Cardiac muscle cell (in vitro differentiated cells and primary cell): ENCODE data around the gene ELOA. TPM values are rescaled to one million over a fixed set of nuclear protein-coding genes. Genes with fewer than 3 reads are reported as not detected.

Experiments used
- DNase-seq, 2 donors: peaks; one replicate each; pipeline versions ENCODE4 v3.0.0 to v3.0.0-alpha.2; 2010 to 2017; ENCODE audit warnings: low read depth in 1 of 2, low spot score in 1 of 2
- H3K27ac ChIP-seq: fragments of 200-600 bp; sonication (generic); 2 replicates; pipeline ENCODE4 v1.5.1; 2016
- H3K27me3 ChIP-seq: fragments of 200-600 bp; sonication (generic); 2 replicates; pipeline ENCODE4 v1.6.0; 2016; ENCODE audit warnings: control low read depth
- H3K36me3 ChIP-seq: fragments of 200-600 bp; sonication (generic); 2 replicates; pipeline ENCODE4 v1.5.1; 2016; ENCODE audit warnings: control low read depth
- H3K4me1 ChIP-seq: fragments of 200-600 bp; sonication (generic); 2 replicates; pipeline ENCODE4 v1.8.1; 2017; ENCODE audit warnings: low read depth, mild to moderate bottlenecking, mixed run types
- H3K4me3 ChIP-seq: fragments of 200-600 bp; sonication (generic); 2 replicates; pipeline ENCODE4 v1.5.1; 2016; ENCODE audit warnings: mild to moderate bottlenecking
- H3K9me3 ChIP-seq: fragments of 200-600 bp; sonication (generic); 2 replicates; pipeline ENCODE4 v1.5.1; 2017; ENCODE audit warnings: low read depth, mild to moderate bottlenecking, control low read depth
- polyA plus RNA-seq: library from polyadenylated mRNA; unstranded; fragments of >200 nt; fragmentation: Nextera tagmentation; extraction: Ambion mirVana; gene quantifications from 2 replicates; pipeline ENCODE4 v1.2.1, GENCODE V29; 2016
- total RNA-seq: library from RNA; depleted of rRNA; stranded (reverse); fragments of >200 nt; gene quantifications from 2 replicates; pipeline ENCODE4 v1.2.3, GENCODE V29; 2016
- TF ChIP-seq, protein P1 (sequence below): IDR thresholded peaks from 2 replicates; pipeline ENCODE4 v1.5.1; 2012; ENCODE audit warnings: low read depth, mild to moderate bottlenecking, low read length

The ELOA gene
- total and polyA plus RNA-seq, 2 experiments from 2014 or later: 34.8 to 42.1 TPM

GRCh38 chr1:23768733-23769132 is 25.5 kb downstream of the ELOA start:
- peak in 1 of 2 donors; percentile 71 for DNase-seq
- Histone ChIP-seq H3K4me3 (no peak overlapping the region), H3K36me3 (peaks cover 4% of the 10 kb centered on the region), H3K27me3 (no peaks in the 10 kb centered on the region), H3K9me3 (no peaks in the 10 kb centered on the region), H3K4me1 (peaks cover 15% of the 10 kb centered on the region), H3K27ac (peak overlapping the region; percentile 78)
- TF ChIP-seq, protein P1, sequence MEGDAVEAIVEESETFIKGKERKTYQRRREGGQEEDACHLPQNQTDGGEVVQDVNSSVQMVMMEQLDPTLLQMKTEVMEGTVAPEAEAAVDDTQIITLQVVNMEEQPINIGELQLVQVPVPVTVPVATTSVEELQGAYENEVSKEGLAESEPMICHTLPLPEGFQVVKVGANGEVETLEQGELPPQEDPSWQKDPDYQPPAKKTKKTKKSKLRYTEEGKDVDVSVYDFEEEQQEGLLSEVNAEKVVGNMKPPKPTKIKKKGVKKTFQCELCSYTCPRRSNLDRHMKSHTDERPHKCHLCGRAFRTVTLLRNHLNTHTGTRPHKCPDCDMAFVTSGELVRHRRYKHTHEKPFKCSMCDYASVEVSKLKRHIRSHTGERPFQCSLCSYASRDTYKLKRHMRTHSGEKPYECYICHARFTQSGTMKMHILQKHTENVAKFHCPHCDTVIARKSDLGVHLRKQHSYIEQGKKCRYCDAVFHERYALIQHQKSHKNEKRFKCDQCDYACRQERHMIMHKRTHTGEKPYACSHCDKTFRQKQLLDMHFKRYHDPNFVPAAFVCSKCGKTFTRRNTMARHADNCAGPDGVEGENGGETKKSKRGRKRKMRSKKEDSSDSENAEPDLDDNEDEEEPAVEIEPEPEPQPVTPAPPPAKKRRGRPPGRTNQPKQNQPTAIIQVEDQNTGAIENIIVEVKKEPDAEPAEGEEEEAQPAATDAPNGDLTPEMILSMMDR: no peak

GRCh38 chr1:23772049-23772853 is 29.0 kb downstream of the ELOA start:
- TF ChIP-seq, protein P1: peak; percentile 99
- H3K9me3 ChIP-seq: no peaks in the 10 kb centered on the region
- H3K27ac ChIP-seq: no peak overlapping the region
- H3K4me3 ChIP-seq: no peak overlapping the region
- H3K36me3 ChIP-seq: no peaks in the 10 kb centered on the region
- no peaks in the 10 kb centered on the region for H3K27me3 ChIP-seq
- peak; percentile 88 for DNase-seq
- peaks cover 18% of the 10 kb centered on the region for H3K4me1 ChIP-seq

- TF ChIP-seq, protein P1: no peak
- no peak for DNase-seq
- Histone ChIP-seq H3K27ac (no peak overlapping the region), H3K4me1 (peaks cover 22% of the 10 kb centered on the region), H3K4me3 (no peak overlapping the region), H3K9me3 (no peaks in the 10 kb centered on the region), H3K27me3 (no peaks in the 10 kb centered on the region), H3K36me3 (no peaks in the 10 kb centered on the region)
Measured at GRCh38 chr1:23772854-23773242, 29.6 kb downstream of the ELOA start.

- TF ChIP-seq, protein P1: no peak
- no peaks in the 10 kb centered on the region for H3K9me3 ChIP-seq
- no peaks in the 10 kb centered on the region for H3K36me3 ChIP-seq
- no peaks in the 10 kb centered on the region for H3K27me3 ChIP-seq
- peaks cover 13% of the 10 kb centered on the region for H3K4me1 ChIP-seq
- no peak overlapping the region for H3K4me3 ChIP-seq
- peak overlapping the region; percentile 36 for H3K27ac ChIP-seq
- no peak for DNase-seq
Measured at GRCh38 chr1:23774174-23774880, 31.1 kb downstream of the ELOA start.

DNA sequence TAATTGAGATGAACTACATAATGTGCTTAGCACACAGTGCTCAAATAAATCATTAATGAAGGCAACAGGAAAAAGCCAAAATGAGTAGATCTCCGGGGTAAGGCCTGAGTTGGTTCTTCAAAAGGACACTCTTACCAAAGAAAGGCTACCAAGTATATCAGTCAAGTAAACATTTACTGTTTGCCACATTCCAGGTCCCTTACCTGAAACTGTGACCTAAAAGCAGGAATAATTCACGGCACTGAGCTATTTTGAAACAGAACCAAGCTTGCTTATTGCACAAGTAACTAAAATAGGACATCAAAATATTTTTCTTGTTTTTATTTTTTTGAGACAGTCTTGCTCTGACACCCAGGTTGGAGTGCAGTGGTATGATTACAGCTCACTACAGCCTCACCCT is 32.9 kb downstream of the ELOA start:
- no peak overlapping the region for H3K4me3 ChIP-seq
- DNase-seq: no peak
- TF ChIP-seq, protein P1: no peak
- H3K27ac ChIP-seq: no peak overlapping the region
- H3K27me3 ChIP-seq: no peaks in the 10 kb centered on the region
- H3K9me3 ChIP-seq: no peaks in the 10 kb centered on the region
- peaks cover 14% of the 10 kb centered on the region for H3K4me1 ChIP-seq
- no peaks in the 10 kb centered on the region for H3K36me3 ChIP-seq
